ENCODE data around the gene KCNG3. TPM values are rescaled to one million over a fixed set of nuclear protein-coding genes. Genes with fewer than 3 reads are reported as not detected.

KCNG3 gene, protein sequence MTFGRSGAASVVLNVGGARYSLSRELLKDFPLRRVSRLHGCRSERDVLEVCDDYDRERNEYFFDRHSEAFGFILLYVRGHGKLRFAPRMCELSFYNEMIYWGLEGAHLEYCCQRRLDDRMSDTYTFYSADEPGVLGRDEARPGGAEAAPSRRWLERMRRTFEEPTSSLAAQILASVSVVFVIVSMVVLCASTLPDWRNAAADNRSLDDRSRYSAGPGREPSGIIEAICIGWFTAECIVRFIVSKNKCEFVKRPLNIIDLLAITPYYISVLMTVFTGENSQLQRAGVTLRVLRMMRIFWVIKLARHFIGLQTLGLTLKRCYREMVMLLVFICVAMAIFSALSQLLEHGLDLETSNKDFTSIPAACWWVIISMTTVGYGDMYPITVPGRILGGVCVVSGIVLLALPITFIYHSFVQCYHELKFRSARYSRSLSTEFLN
- total RNA-seq: 0.15 TPM in 1 of 2 replicates, not detected in the other

DNA sequence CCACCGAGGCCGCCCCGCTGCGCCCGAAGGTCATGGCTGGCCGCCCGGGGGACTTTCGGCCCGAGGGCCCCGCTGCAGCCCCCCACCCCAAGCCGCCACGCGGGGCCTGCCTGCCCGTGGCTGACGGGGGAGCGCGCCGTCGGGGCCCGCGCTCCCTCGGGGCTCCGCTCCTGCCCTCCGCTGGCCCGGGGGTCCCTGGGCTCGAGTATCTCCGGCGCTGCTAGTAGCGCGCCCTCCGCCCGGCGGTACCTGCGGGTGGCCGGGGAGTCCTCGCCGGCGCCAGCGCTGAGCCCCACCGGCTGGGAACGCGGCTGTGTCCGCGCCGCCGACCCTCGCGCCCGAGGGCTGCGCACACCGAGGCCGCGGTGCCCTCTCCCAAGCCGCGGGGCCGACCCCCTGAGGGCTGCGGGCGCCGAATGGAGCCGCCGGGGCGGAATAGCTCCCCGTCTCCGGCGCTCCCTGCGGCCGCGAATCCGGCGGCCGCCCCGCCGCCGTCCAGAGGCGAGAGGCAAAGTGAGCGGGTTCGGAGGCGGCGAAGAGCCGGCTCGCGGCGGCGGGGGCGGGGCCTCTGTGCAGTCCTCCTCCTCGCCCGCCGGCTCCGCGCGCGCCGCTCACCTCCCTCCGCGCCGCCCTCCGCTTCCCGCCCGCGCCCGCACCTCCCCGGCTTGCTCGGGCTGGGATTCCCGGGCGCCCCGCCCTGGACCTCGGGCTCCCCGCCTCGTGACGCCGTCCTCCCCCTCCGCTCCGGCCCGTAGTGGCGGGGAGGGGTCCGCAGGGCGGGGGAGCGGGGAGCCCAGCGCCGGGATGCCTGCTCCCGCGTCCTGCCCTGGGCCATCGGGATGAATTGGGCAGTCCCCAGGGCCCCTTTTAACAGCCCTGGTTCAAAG lies at the start of gene KCNG3:
TSS of gene KCNG3 (minus strand) at position 515 of the 887 bp plus-strand sequence. CDS start at position 34, 481 bp downstream.
- DNase-seq (ENCODE audit: low read depth): no peak

DNA sequence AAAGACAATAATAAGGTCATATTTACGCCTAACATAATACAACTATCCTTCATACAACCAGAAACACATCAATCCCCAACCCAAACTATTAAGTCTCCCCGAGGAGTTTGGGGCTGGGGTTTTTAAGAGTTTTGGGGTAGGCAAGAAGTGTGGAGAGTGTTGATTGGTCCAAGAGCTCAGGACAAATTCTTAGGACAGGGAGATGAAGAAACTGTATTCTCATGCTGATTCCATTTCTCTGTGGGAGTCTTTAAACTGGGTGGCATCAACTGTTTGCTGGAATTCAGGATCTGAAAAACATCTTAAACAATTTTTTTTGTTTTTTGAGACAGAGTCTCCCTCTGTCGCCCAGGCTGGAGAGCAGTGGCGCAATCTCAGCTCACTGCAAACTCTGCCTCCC lies 49.1 kb upstream of the KCNG3 start:
- DNase-seq (ENCODE audit: low read depth): no peak

DNA sequence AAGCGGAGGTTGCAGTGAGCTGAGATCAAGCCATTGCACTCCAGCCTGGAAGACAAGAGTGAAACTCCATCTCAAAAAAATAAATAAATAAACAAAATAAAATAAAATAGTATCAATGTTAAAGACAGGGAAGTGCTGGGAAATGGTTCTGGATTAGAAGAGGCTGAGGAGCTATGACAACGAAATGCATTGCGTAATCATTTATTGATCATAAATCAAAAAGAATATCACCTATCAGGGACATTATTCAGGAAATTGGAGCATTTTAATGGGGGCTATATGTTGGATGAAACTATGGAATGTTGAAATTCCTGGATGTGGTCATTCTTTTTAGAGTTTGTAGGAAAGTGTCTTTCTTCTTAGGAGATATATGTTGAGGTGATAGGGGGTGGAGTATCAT lies 43.7 kb upstream of the KCNG3 start:
- DNase-seq (ENCODE audit: low read depth): no peak

DNA sequence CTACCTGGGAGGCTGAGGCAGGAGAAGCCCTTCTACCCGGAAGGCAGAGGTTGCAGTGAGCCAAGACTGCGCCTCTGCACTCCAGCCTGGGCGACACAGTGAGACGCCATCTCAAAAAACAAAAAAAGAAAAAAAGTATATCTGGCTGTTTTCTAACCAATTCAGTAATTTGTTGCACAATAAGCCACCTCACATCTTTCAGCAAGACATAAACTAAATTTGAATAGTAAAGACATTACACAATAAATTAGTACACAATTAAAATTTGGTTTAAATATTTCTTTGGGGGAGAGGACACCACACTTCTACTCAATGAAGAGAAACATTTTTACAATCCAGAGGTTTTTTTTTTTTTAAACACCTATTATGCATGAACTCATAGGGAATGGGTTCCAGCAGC lies 38.6 kb upstream of the KCNG3 start:
- DNase-seq (ENCODE audit: low read depth): no peak

DNA sequence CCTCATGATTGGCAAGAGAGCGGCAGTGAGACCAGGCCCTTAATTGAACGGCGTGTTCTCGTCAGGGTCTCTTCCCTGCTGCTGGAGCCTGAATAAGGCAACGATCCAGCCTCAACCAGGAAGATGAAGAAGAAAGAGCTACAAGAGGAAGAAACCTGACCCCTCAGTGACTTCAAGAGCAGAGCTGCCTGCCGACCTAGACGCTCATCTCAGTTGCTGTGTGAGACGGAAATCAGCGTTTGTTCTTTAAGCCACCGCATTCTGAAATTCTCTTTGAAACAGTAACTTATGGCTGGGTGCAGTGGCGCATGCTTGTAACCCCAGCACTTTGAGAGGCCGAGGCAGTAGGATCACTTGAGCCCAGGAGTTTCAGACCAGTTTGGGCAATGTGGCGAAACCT lies 29.6 kb upstream of the KCNG3 start:
- no peak for DNase-seq (ENCODE audit: low read depth)

DNA sequence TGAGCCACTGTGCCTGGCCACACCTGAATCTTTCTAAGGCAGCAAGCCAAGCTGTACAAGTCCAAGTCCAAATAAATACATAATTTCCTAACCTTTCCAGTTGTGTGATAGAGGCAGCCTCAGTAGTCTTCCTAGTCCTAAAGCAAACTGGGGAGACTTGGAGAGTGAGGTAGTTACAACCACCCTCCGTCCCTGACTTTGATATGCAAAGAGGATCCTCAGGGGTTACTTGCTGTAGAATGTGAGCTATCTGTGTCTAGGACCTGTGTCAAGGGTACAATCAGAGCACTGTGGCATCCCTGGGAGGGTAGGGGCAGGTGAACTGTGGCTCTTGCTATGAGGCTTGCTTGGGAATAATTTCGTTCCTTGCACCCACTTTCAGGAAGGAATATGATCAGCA lies 28.3 kb upstream of the KCNG3 start:
- no peak for DNase-seq (ENCODE audit: low read depth)

DNA sequence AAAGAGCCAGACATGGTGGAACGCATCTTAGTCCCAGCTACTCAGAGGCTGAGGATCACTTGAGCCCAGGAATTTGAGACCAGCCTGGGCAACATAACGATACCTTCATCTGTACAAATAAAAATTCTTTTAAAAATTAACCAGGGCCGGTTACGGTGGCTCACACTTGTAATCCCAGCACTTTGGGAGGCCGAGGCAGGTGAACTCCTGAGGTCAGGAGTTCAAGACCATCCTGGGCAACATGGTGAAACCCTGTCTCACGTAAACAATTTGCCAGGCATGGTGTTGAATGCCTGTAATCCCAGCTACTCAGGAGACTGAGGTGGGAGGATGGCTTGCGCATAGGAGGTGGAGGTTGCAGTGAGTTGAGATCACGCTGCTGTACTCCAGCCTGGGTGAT lies 25.8 kb upstream of the KCNG3 start:
- DNase-seq (ENCODE audit: low read depth): peak; percentile 40

DNA sequence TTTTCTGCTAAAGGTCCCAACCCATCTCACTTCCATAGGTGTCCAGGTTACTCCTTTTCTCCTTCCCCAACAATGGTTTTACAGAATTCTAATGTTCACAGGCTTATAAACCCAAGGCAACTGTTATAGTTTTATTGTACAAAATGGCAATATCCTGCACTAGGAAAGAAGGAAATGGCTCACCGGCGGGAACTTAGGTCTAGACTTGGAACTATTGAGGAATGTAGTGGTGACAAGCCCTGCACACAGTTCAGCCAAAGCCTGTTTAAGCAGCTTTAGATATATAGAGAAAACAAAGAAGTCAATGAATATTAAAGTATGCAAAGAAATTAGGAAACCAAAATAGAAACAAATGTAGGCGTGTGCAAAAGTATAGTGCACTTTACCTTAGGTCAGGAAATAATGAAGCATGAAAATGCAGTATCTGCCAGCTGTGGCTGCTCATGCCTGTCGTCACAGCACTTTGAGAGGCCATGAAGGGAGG lies 22.7 kb upstream of the KCNG3 start:
- DNase-seq (ENCODE audit: low read depth): no peak

DNA sequence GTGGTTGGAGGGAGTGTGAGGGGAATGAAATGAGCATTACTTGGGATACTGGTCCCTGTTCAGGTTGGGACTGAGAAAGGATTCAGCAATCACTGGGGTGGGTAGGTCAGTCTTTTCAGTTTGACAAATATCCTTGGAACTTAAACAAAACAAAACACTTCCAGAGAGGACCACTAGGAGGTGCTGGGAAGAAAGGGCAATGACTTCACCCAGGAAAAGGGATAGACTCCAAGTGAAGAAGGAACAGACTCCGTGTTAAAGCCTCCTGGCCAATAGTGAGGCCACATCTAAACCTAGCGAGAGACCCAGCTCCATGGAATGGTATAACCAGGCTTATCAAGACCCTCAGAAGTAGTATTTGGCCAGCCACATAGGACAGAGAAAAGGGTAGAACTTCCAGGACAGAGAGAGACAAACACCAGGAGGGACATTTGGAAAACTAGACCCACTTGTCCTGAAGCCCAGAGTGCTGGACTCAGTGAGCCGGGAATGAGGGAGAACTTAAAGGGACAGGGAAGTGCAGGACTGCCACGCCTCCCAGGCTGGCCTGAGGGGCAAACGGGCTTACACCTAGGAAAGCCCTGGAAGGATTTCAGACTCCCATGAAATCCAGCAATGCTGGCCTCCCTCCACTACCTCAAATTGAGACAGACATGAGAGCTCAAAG lies 19.6 kb upstream of the KCNG3 start:
- peak; percentile 59 for DNase-seq (ENCODE audit: low read depth)

DNA sequence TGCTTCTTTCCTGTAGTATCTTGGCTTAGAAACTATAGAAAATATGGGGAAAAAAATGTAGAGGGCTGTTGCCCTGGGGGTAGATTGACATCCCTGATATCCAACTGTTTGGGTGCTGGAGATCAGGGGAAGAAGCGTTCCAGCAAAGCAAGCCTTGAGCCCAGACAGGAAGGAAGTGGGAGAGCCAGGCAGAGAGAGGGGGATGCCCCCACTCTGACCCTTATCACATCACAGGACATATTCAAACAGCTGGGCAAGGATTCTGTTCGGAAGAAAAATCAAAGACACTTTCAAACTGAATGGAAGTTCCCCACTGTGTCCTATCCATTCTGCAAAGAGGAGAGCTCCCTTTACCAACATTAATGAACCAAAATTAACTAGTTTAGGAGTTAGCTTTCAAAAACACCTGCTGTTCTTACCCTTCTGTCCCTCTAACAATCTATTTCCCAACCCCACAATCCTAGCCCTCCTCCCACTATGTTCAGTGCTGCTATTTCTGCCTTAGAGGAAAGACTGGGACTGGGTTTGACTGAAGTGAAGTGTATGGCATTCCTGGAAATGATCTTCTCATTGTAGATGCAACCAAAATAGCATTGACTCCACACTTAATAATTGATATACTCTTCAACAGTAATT lies 16.9 kb upstream of the KCNG3 start:
- no peak for DNase-seq (ENCODE audit: low read depth)

DNA sequence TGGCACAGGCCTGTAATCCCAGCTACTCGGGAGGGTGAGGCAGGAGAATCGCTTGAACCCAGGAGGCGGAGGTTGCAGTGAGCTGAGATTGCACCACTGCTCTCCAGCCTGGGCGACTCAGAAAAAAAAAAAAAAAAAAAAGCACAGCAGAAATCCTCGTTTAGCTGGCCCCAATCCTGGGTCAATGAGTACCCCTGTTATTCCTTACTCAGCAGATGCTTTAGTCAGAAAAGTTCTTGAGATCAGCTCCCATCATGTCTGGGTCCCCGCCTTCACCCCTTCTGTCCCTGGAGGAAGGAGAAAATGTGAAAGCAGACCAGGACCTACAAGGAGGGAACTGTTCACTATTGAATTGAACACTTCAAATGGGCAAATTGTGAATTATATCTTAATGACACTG lies 16.4 kb upstream of the KCNG3 start:
- DNase-seq (ENCODE audit: low read depth): no peak

DNA sequence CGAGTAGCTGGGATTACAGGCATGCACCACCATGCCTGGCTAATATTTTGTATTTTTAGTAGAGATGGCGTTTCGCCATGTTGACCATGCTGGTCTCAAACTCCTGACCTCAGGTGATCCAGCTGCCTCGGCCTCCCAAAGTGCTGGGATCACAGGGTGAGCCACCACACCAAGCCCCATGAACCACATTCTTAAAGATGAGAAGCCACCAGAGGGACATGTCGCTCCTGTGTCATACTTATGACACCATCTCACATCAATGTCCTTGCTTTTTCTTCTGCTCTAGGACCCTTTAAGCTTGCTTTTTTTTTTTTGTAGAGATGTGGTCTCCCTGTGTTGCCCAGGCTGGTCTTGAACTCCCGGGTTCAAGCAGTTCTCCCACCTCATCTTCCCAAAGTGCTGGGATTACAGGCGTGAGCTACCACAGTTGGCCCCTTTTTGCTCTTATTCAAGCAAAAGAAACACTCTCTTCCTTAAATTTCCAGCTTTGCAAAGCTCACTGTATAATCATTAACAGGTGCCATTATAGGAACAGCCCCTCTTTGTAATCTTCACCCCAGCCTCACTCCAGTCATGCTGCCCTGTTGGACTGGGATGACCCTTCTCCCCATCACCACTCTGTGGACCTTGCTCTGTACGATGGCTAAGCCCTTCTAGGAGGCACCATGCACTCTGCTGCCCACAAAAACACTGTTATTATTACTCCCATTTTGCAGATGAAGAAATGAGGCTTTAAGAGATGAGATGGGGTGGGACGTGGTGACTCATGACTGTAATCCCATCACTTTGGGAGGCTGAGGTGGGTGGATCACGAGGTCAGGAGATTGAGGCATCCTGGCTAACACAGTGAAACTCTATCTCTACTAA lies 10.8 kb upstream of the KCNG3 start:
- no peak for DNase-seq (ENCODE audit: low read depth)

DNA sequence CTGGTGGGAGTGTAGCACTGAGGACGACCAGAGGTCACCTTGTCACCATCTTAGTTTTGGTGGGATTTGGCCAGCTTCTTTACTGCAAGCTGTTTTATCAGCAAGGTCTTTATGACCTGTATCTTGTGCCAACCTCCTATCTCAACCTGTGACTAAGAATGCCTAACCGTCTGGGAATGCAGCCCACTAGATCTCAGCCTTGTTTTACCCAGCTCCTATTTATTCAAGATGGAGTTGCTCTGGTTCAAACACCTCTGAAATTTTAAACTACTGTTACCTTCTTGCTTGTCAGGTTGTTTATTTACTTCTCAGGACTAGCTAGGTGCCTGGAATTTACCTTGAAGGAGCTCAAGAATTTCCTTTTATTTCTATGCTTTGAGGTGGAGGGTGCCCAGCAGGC lies 9.5 kb upstream of the KCNG3 start:
- no peak for DNase-seq (ENCODE audit: low read depth)

DNA sequence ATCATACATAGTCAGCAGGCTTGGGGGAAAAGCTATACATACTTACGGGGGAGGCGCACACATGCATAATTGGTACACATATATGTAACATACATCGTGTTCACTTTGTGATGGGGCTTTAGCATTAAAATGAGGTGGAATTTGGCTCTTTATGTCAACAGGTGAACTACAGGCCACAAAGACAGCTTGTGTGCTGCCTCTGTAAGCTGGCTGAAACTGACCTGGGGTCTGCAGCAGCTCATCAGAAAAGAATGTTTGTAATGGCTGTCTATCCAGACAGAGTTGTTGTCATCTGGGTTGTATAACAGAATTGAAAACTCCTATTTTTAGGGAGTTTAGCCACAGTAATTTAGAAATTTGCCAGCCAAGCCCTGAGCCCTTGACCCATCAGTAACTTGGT lies 4.7 kb upstream of the KCNG3 start:
- no peak for DNase-seq (ENCODE audit: low read depth)

DNA sequence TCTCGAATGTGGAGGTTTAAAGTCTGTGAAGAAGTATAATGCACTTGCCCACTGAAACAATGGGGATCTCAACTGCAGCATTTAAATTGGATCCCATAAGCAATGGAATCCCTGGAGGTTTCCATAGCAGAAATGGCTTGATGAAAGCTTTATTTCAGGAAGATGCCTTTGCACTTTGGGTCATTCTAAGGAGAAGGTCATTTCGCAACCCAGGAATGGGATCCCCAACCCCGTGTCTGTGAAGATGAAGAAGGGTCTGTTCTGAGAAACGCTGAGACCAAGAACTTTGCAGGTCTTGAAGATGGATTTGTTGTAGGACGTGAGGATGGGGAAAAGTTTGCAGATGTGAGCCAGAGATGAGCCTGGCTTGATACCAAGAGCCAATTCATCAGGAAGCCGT lies 1.8 kb upstream of the KCNG3 start:
- no peak for DNase-seq (ENCODE audit: low read depth)

DNA sequence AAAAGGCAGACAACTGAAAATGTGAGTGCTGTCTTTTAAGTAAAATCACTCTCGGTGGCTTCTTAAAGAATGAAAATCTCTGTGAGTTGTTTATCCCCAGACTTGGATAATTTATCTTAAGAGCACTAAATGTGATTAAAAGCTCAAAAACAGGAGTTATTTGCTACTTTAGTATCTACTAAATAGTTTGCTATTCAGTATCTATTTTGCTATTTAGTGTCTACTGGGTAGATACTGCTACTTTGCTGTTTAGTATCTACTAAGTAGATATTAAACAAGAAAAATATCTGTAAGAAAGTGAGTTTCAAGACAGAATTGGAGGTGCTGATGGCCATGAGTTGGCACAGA lies 1.4 kb upstream of the KCNG3 start:
- DNase-seq (ENCODE audit: low read depth): no peak

DNA sequence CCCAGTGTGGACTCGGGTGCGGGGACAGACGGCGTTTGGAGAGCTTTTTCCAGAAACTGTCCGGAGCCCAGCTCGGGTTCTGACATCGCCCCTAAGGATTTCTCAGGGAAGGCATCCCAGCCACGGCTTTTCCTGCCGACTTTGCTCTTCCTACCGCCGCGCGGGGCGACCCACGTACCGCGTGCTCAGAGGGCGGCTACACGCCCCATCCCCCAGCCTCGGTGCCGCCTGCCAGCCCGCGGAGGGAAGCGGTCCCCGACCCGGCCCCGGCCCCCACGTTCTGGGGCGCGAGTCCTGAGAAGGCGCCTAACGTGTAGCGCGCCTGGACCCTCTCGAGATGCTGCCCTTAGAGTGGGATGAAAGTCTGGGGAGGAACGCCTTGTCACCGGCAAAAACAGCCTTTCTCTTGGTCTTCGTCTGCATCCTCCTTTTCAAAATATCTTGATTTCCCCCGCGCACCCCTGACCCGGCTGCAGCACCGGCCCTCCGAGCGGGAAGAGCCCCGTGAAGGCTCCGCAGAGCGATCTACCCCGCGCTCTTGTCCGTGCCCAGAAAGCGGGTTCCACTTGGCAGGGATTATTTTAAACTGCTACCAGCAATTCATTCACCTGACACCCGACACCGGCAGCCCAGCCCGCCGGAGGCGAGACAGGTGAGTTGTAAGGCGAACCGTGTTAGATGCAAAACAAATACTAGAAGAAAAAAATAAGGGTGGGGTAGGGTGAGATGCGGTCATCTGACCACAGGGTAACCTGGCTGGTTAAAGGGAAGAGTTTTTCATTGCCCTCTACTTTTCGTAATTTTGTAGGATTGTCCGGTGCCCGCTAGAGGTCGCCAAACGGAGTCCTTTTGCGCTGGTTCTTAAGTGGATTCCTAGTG lies 812 bp upstream of the KCNG3 start:
- peak; percentile 81 for DNase-seq (ENCODE audit: low read depth)

DNA sequence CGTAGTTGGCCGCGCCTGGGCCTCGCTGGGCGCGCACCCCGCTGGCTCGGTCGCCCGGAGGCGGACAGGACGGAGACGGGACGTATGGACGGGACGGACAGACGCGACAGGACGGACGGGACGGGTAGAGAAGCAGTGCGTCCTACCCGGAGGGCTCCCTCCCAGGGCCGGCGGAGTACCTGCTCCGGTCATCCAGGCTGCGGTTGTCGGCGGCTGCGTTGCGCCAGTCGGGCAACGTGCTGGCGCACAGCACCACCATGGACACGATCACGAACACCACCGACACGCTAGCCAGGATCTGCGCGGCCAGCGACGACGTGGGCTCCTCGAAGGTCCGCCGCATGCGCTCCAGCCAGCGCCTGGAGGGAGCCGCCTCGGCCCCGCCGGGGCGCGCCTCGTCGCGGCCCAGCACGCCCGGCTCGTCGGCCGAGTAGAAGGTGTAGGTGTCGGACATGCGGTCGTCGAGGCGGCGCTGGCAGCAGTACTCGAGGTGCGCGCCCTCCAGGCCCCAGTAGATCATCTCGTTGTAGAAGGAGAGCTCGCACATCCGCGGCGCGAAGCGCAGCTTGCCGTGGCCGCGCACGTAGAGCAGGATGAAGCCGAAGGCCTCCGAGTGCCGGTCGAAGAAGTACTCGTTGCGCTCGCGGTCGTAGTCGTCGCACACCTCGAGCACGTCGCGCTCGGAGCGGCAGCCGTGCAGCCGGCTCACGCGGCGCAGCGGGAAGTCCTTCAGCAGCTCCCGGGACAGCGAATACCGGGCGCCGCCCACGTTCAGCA lies 903 bp downstream of the KCNG3 start:
- no peak for DNase-seq (ENCODE audit: low read depth)

DNA sequence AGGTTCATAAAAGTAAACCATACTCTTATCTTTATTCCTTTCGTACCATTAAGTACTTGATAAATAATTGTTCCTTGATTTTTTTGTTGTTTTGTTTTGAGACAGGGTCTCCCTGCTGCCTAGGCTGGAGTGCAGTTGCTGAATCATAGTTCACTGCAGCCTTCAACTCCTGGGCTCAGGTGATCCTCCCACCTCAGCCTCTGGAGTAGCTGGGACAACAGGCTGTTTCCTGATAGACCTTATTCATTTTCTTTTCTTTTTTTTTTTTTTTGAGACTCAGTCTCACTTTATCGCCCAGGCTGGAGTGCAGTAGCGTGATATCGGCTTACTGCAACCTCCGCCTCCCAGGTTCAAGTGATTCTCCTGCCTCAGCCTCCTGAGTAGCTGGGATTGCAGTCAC lies 5.5 kb downstream of the KCNG3 start:
- no peak for DNase-seq (ENCODE audit: low read depth)
